Keratinocyte (primary cell): Measurements from ENCODE around the gene VAV2. TPM values are rescaled to one million over a fixed set of nuclear protein-coding genes. Genes with fewer than 3 reads are reported as not detected.

Experiments
- DNase-seq: peaks from one replicate; pipeline ENCODE4 v3.0.0-alpha.2; 2011; ENCODE audit warnings: low read depth, missing footprints, low spot score
- FAIRE-seq: peaks from 2 replicates; lab custom pipeline; 2011; peaks lifted over from hg19 to GRCh38; lab: Jason Lieb, UNC
- H2AFZ ChIP-seq: 2 replicates; pipeline ENCODE4 v1.6.0; 2012; ENCODE audit warnings: low read length, control low read depth, inconsistent platforms; ENCODE audit not compliant: control insufficient read depth
- H3K27ac ChIP-seq: 2 replicates; pipeline ENCODE4 v1.5.1; 2011; ENCODE audit warnings: low read length; ENCODE audit not compliant: control insufficient read depth, insufficient read depth
- H3K27me3 ChIP-seq: 3 replicates; pipeline ENCODE4 v1.6.0; 2011; ENCODE audit warnings: low read length; ENCODE audit not compliant: control insufficient read depth, insufficient read depth; ENCODE audit errors: extremely low read depth
- H3K36me3 ChIP-seq, 2 experiments: 2 replicates in 1 of 2; 3 replicates in 1 of 2; pipeline ENCODE4 v1.5.1; 2011; ENCODE audit warnings: low read length in 2 of 2, mild to moderate bottlenecking in 1 of 2; ENCODE audit not compliant: control insufficient read depth in 2 of 2, insufficient read depth in 2 of 2; ENCODE audit errors: extremely low read depth in 1 of 2
- H3K4me1 ChIP-seq: 3 replicates; pipeline ENCODE4 v1.5.1; 2011; ENCODE audit warnings: low read length; ENCODE audit not compliant: control insufficient read depth, insufficient read depth; ENCODE audit errors: extremely low read depth
- H3K4me2 ChIP-seq: 3 replicates; pipeline ENCODE4 v1.6.0; 2011; ENCODE audit warnings: low read depth, low read length; ENCODE audit not compliant: control insufficient read depth, insufficient read depth; ENCODE audit errors: extremely low read depth
- H3K4me3 ChIP-seq, 3 experiments: fragments of 200-600 bp in 1 of 3; sonication (generic) in 1 of 3; 2 replicates in 2 of 3; 3 replicates in 1 of 3; pipeline ENCODE4 v1.5.1; 2011 to 2016; ENCODE audit warnings: low read length in 3 of 3, mild to moderate bottlenecking in 3 of 3, control low read depth in 2 of 3, inconsistent platforms in 1 of 3, low read depth in 1 of 3, mixed read lengths in 1 of 3, mixed run types in 1 of 3, moderate library complexity in 1 of 3; ENCODE audit not compliant: control insufficient read depth in 2 of 3, insufficient read depth in 2 of 3; ENCODE audit errors: extremely low read depth in 1 of 3
- H3K79me2 ChIP-seq: 2 replicates; pipeline ENCODE4 v1.6.0; 2012; ENCODE audit warnings: low read length; ENCODE audit not compliant: control insufficient read depth, insufficient read depth
- H3K9ac ChIP-seq: 3 replicates; pipeline ENCODE4 v1.6.0; 2011; ENCODE audit warnings: low read length; ENCODE audit not compliant: control insufficient read depth, insufficient read depth; ENCODE audit errors: extremely low read depth
- H3K9me1 ChIP-seq: 3 replicates; pipeline ENCODE4 v1.6.0; 2011; ENCODE audit warnings: low read length; ENCODE audit not compliant: control insufficient read depth, insufficient read depth; ENCODE audit errors: extremely low read depth
- H3K9me3 ChIP-seq: 2 replicates; pipeline ENCODE4 v1.5.1; 2012; ENCODE audit warnings: low read depth, low read length; ENCODE audit not compliant: control insufficient read depth
- H4K20me1 ChIP-seq: 3 replicates; pipeline ENCODE4 v1.6.0; 2011; ENCODE audit warnings: low read length; ENCODE audit not compliant: control insufficient read depth, insufficient read depth; ENCODE audit errors: extremely low read depth
- CTCF ChIP-seq, 3 experiments: IDR thresholded peaks in 1 of 3; conservative IDR thresholded peaks in 1 of 3; optimal IDR thresholded peaks in 1 of 3; 2 replicates in 2 of 3; 3 replicates in 1 of 3; pipeline versions ENCODE3 to v1.5.1; 2011; ENCODE audit warnings: low read length in 3 of 3, mild to moderate bottlenecking in 3 of 3, moderate library complexity in 2 of 3, control low read depth in 1 of 3, inconsistent platforms in 1 of 3; ENCODE audit not compliant: insufficient read depth in 2 of 3; ENCODE audit errors: extremely low read depth in 1 of 3
- EZH2 ChIP-seq: IDR thresholded peaks from one replicate; pipeline ENCODE4 v1.6.1; 2012; ENCODE audit warnings: inconsistent platforms, mild to moderate bottlenecking, low read length, moderate library complexity
- dilution Hi-C: fragments of 300-500 bp; cut with MboI; formaldehyde crosslinking; loops from one replicate; pipeline ENCODE4 v1.7.0; 2020; ENCODE audit warnings: low sequenced_read_pairs; ENCODE audit not compliant: extremely low pct_ligation_motif_present
- polyA plus RNA-seq, 5 experiments: library from polyadenylated mRNA; depleted of rRNA in 3 of 5; stranded (reverse) in 3 of 5; stranded (forward) in 1 of 5; unstranded in 1 of 5; fragments of >200 nt; gene quantifications; 1 replicate in 1 of 5; 2 replicates in 3 of 5; 3 replicates in 1 of 5; pipeline versions ENCODE4 v1.2.1 to v1.2.3, GENCODE V29; 2011 to 2012; ENCODE audit warnings: missing spikeins in 2 of 5, low read depth in 1 of 5, low replicate concordance in 1 of 5

VAV2 gene
- polyA plus RNA-seq, 1 donor (not counting 4 experiments of a cell fraction or from before 2014, with no cell fraction given), result 16.4 TPM

GRCh38 chr9:133960568-133961129 is 31.5 kb downstream of the VAV2 start:
- no peak for TF ChIP-seq EZH2
- peak in 1 of 3 experiments; percentile 6 for TF ChIP-seq CTCF (optimal IDR thresholded peaks at IDR 0.05 in 1 of 3, IDR thresholded peaks at IDR 0.05 in 1 of 3, conservative IDR thresholded peaks at IDR 0.05 in 1 of 3; ENCODE audit: extremely low read depth in 1 of 3, insufficient read depth in 2 of 3, low read length in 3 of 3)
- Histone ChIP-seq H3K4me1 (peaks cover 41% of the 10 kb centered on the region), H3K27me3 (no peaks in the 10 kb centered on the region), H2AFZ (no peak overlapping the region), H3K36me3 (peaks cover 2 to 4% of the 10 kb centered on the region in 2 experiments), H3K9me1 (peaks cover 8% of the 10 kb centered on the region), H3K4me2 (peak overlapping the region; percentile 5), H3K9ac (no peak overlapping the region), H3K79me2 (peaks cover 80% of the 10 kb centered on the region), H3K9me3 (no peaks in the 10 kb centered on the region), H3K4me3 (no peak overlapping the region), H4K20me1 (peaks cover 35% of the 10 kb centered on the region), H3K27ac (no peak overlapping the region)
- DNase-seq (no peak), FAIRE-seq (no peak)
- dilution Hi-C loops, result no loop called here

GRCh38 chr9:133959966-133960567 is 32.1 kb downstream of the VAV2 start:
- H3K9me1 ChIP-seq, result peaks cover 8% of the 10 kb centered on the region
- TF ChIP-seq EZH2 (no peak), CTCF (optimal IDR thresholded peaks at IDR 0.05 in 1 of 3, IDR thresholded peaks at IDR 0.05 in 1 of 3, conservative IDR thresholded peaks at IDR 0.05 in 1 of 3; ENCODE audit: extremely low read depth in 1 of 3, insufficient read depth in 2 of 3, low read length in 3 of 3) (no peak)
- peaks cover 2 to 4% of the 10 kb centered on the region in 2 experiments for H3K36me3 ChIP-seq
- dilution Hi-C loops, result no loop called here
- DNase-seq (no peak), FAIRE-seq (no peak)
- H3K79me2 ChIP-seq, result peaks cover 75% of the 10 kb centered on the region
- H3K9ac ChIP-seq, result no peak overlapping the region
- no peaks in the 10 kb centered on the region for H3K9me3 ChIP-seq
- no peak overlapping the region for H3K4me3 ChIP-seq
- peak overlapping the region; percentile 5 for H3K4me2 ChIP-seq
- no peak overlapping the region for H3K27ac ChIP-seq
- peaks cover 41% of the 10 kb centered on the region for H3K4me1 ChIP-seq
- peaks cover 34% of the 10 kb centered on the region for H4K20me1 ChIP-seq
- H3K27me3 ChIP-seq, result no peaks in the 10 kb centered on the region
- H2AFZ ChIP-seq, result no peak overlapping the region
